ENCODE measurements around the gene ESRRB.

DNA sequence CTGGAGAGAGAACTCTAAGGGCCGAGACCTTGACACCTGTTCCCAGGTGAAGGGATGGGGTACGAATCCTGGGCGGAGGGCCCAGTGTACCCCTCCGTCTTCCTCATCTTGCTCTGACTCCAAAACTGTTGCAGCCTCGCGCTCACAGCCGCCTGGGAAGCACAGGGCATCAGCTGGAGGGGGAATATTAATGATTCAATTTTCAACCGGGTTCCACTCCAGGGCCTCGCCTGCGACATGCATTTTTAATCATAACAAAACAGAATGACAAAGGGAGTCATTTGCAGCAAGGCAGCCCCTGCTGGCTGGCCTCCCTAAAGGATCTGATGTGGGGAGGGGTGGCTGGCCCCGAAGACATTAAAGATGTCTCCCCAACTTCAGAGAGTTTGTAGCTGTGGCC is 41.6 kb upstream of the ESRRB start:
- TF ChIP-seq, protein P1, sequence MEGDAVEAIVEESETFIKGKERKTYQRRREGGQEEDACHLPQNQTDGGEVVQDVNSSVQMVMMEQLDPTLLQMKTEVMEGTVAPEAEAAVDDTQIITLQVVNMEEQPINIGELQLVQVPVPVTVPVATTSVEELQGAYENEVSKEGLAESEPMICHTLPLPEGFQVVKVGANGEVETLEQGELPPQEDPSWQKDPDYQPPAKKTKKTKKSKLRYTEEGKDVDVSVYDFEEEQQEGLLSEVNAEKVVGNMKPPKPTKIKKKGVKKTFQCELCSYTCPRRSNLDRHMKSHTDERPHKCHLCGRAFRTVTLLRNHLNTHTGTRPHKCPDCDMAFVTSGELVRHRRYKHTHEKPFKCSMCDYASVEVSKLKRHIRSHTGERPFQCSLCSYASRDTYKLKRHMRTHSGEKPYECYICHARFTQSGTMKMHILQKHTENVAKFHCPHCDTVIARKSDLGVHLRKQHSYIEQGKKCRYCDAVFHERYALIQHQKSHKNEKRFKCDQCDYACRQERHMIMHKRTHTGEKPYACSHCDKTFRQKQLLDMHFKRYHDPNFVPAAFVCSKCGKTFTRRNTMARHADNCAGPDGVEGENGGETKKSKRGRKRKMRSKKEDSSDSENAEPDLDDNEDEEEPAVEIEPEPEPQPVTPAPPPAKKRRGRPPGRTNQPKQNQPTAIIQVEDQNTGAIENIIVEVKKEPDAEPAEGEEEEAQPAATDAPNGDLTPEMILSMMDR (IDR thresholded peaks at IDR 0.05), result no peak
- no peak for TF ChIP-seq POLR2A (IDR thresholded peaks at IDR 0.05)

Data from breast epithelium (tissue), 3 donors.